Hindlimb muscle (tissue), 1 donor: Measurements from ENCODE around the gene CSRNP3. TPM values are rescaled to one million over a fixed set of nuclear protein-coding genes. Genes with fewer than 3 reads are reported as not detected.
A peak's percentile ranks its signal among the peaks of the same experiment; 100 is the strongest.

Experiments used
- DNase-seq: peaks from one replicate; pipeline ENCODE4 v3.0.0-alpha.2; 2013
- polyA plus RNA-seq: library from polyadenylated mRNA; unstranded; fragments of 120-200 nt; gene quantifications from one replicate; pipeline ENCODE4 v1.2.1, GENCODE V29; 2013; ENCODE audit not compliant: insufficient read length

Gene CSRNP3
- polyA plus RNA-seq, 1 donor, result 11.2 TPM

GRCh38 chr2:165471349-165471950, 2.0 kb downstream of the CSRNP3 start:
- peak; percentile 48 for DNase-seq

- DNase-seq, result no peak
Measured at GRCh38 chr2:165472922-165473321, 3.4 kb downstream of the CSRNP3 start.

- DNase-seq, result no peak
Measured at GRCh38 chr2:165474619-165475276, 5.2 kb downstream of the CSRNP3 start.

- DNase-seq, result no peak
Measured at GRCh38 chr2:165475277-165476004, 5.9 kb downstream of the CSRNP3 start.

GRCh38 chr2:165479856-165480255, 10.4 kb downstream of the CSRNP3 start:
- DNase-seq, result no peak

GRCh38 chr2:165494573-165494972, 25.1 kb downstream of the CSRNP3 start:
- no peak for DNase-seq

- no peak for DNase-seq
Measured at GRCh38 chr2:165497659-165498317, 28.3 kb downstream of the CSRNP3 start.

GRCh38 chr2:165499131-165499530, 29.6 kb downstream of the CSRNP3 start:
- DNase-seq, result no peak

- DNase-seq, result no peak
Measured at GRCh38 chr2:165500001-165500400, 30.5 kb downstream of the CSRNP3 start.

GRCh38 chr2:165500816-165501215, 31.3 kb downstream of the CSRNP3 start:
- DNase-seq, result no peak

- DNase-seq, result no peak
Measured at GRCh38 chr2:165505514-165505913, 36.0 kb downstream of the CSRNP3 start.

GRCh38 chr2:165508927-165509326, 39.4 kb downstream of the CSRNP3 start:
- DNase-seq, result no peak

- no peak for DNase-seq
Measured at GRCh38 chr2:165513479-165513878, 44.0 kb downstream of the CSRNP3 start.

- no peak for DNase-seq
Measured at GRCh38 chr2:165518611-165519010, 49.1 kb downstream of the CSRNP3 start.

GRCh38 chr2:165522719-165523118, 53.2 kb downstream of the CSRNP3 start:
- no peak for DNase-seq

GRCh38 chr2:165524720-165525119, 55.2 kb downstream of the CSRNP3 start:
- no peak for DNase-seq

GRCh38 chr2:165528691-165529090, 59.2 kb downstream of the CSRNP3 start:
- no peak for DNase-seq

GRCh38 chr2:165529130-165529529, 59.6 kb downstream of the CSRNP3 start:
- no peak for DNase-seq

- no peak for DNase-seq
Measured at GRCh38 chr2:165533331-165533730, 63.8 kb downstream of the CSRNP3 start.

- peak; percentile 45 for DNase-seq
Measured at GRCh38 chr2:165535471-165535870, 66.0 kb downstream of the CSRNP3 start.

- DNase-seq, result no peak
Measured at GRCh38 chr2:165536851-165537499, 67.5 kb downstream of the CSRNP3 start.

GRCh38 chr2:165539985-165540384, 70.5 kb downstream of the CSRNP3 start:
- no peak for DNase-seq

GRCh38 chr2:165544897-165545296, 75.4 kb downstream of the CSRNP3 start:
- no peak for DNase-seq
